C4-2B (cell line): ENCODE results near the gene ETV6.
"Not testable (repeated sequence)": the region's sequence is repeated elsewhere in the genome, so short reads cannot be mapped to it uniquely, and the experiment has no call there.

Experiments used
- CTCF ChIP-seq: fragments of 450-650 bp; conservative IDR thresholded peaks from 2 replicates; pipeline ENCODE4 v1.5.1; 2017; ENCODE audit warnings: mild to moderate bottlenecking
- ZFX ChIP-seq: fragments of 450-650 bp; IDR thresholded peaks from 2 replicates; pipeline ENCODE4 v1.6.1; 2017

- TF ChIP-seq CTCF, ZFX: not testable (repeated sequence)
Observed at GRCh38 chr12:11627709-11628108, 21.8 kb upstream of the ETV6 start.
